ENCODE measurements around the gene TMEM131L.
"Not testable (repeated sequence)": the region's sequence is repeated elsewhere in the genome, so short reads cannot be mapped to it uniquely, and the experiment has no call there.

The TMEM131L gene

DNA sequence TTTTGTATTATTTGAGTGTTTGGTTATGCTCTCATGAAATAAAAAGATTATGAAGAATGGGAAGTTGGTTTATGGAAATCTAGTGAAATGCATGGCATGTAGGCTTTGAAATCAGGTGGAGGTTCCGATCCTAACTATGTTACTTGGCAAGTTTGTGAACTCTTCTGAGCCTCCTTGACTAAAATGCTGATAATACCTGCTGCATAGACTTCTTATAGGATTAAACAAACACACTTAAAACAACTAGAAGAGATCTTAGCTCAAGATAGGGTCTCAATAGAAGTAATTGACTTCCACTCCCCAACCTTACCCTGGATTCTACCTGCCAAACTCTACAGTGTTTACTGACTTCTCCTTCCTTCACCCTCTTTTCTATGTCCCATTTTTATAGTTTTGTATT is 195.7 kb downstream of the TMEM131L start:
- no peaks in the 10 kb centered on the region for H3K4me1 ChIP-seq (ENCODE audit: control insufficient read depth, insufficient read depth, low read length)
- no peaks in the 10 kb centered on the region for H3K27me3 ChIP-seq (ENCODE audit: control insufficient read depth, insufficient read depth, low read length)
- no peak overlapping the region for H3K9ac ChIP-seq (ENCODE audit: low read length)
- no peak overlapping the region for H3K27ac ChIP-seq (ENCODE audit: low read depth, low read length)
- H3K4me3 ChIP-seq (ENCODE audit: low read length), result no peak overlapping the region
- no peaks in the 10 kb centered on the region for H3K36me3 ChIP-seq (ENCODE audit: control insufficient read depth, insufficient read depth, low read length)

DNA sequence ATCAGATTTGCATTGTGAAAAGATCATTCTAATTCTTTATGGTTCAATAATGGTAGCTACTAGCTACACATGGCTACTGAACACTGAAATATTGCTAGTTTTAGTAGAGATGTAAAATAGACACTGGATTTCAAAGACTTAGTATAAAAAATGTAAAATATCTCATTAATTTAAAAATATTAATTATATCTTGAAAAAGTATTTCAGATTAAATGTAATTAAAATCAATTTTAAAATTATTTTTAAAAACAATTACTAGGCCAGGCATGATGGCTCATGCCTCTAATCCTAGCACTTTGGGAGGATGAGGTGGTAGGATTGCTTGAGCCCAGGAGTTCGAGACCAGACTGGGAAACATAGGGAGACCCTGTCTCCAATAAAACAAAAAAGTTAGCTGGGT is 197.5 kb downstream of the TMEM131L start:
- no peak overlapping the region for H3K27ac ChIP-seq (ENCODE audit: low read depth, low read length)
- no peak overlapping the region for H3K4me3 ChIP-seq (ENCODE audit: low read length)
- no peaks in the 10 kb centered on the region for H3K36me3 ChIP-seq (ENCODE audit: control insufficient read depth, insufficient read depth, low read length)
- no peaks in the 10 kb centered on the region for H3K4me1 ChIP-seq (ENCODE audit: control insufficient read depth, insufficient read depth, low read length)
- no peaks in the 10 kb centered on the region for H3K27me3 ChIP-seq (ENCODE audit: control insufficient read depth, insufficient read depth, low read length)
- no peak overlapping the region for H3K9ac ChIP-seq (ENCODE audit: low read length)

DNA sequence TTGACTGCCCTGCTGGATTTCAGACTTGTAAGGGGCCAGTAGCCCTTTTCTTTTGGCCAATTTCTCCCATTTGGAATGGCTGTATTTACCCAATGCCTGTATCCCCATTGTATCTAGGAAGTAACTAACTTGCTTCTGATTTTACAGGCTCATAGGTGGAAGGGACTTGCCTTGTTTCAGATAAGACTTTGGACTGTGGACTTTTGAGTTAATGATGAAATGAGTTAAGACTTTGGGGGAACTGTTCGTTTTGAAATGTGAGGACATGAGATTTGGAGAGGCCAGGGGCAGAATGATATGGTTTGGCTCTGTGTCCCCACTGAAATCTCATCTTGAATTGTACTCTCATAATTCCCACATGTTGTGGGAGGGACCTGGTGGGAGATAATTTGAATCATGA is 200.3 kb downstream of the TMEM131L start:
- H3K4me1 ChIP-seq (ENCODE audit: control insufficient read depth, insufficient read depth, low read length); H3K36me3 ChIP-seq (ENCODE audit: control insufficient read depth, insufficient read depth, low read length); H3K27ac ChIP-seq (ENCODE audit: low read depth, low read length); H3K27me3 ChIP-seq (ENCODE audit: control insufficient read depth, insufficient read depth, low read length); H3K9ac ChIP-seq (ENCODE audit: low read length); H3K4me3 ChIP-seq (ENCODE audit: low read length): not testable (repeated sequence)

DNA sequence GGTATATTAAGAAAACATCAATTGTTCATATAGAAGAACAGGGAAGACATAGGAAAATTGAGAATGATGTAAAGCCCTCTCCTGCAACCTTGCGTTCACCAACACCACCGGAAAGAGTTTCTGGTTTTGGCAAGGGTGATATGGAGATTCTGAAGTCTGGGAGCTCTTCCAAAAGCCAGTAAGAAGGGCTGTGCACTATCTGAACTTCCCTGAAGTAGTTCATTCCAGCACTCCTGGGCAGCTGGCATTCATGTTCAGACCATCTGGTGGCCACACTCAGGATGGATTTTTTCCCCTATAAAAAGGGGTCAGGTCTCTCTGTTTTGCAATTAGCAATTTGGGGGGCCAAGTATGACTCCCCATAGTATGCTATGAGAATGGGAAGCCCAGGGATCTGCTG is 202.5 kb downstream of the TMEM131L start:
- Histone ChIP-seq H3K27me3 (ENCODE audit: control insufficient read depth, insufficient read depth, low read length) (no peaks in the 10 kb centered on the region), H3K4me1 (ENCODE audit: control insufficient read depth, insufficient read depth, low read length) (no peaks in the 10 kb centered on the region), H3K27ac (ENCODE audit: low read depth, low read length) (no peak overlapping the region), H3K36me3 (ENCODE audit: control insufficient read depth, insufficient read depth, low read length) (no peaks in the 10 kb centered on the region), H3K9ac (ENCODE audit: low read length) (no peak overlapping the region), H3K4me3 (ENCODE audit: low read length) (no peak overlapping the region)

DNA sequence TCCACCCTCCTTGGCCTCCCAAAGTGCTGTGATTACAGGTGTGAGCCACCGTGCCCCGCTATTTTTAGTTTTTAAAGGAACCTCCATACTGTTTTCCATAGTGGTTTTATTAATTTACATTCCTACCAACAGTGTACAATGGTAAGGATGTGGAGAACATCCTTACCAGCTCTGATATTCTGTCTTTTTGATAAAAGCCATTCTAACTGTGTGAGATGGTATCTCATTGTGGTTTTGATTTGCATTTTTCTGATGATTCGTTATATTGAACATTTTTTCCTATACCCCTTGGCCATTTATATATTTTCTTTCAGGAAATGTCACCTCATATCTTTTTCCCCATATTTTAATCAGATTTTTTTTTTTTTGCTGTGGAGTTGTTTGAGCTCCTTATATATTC is 203.7 kb downstream of the TMEM131L start:
- H3K27me3 ChIP-seq (ENCODE audit: control insufficient read depth, insufficient read depth, low read length), result no peaks in the 10 kb centered on the region
- H3K27ac ChIP-seq (ENCODE audit: low read depth, low read length), result no peak overlapping the region
- no peak overlapping the region for H3K4me3 ChIP-seq (ENCODE audit: low read length)
- no peaks in the 10 kb centered on the region for H3K36me3 ChIP-seq (ENCODE audit: control insufficient read depth, insufficient read depth, low read length)
- no peaks in the 10 kb centered on the region for H3K4me1 ChIP-seq (ENCODE audit: control insufficient read depth, insufficient read depth, low read length)
- no peak overlapping the region for H3K9ac ChIP-seq (ENCODE audit: low read length)

DNA sequence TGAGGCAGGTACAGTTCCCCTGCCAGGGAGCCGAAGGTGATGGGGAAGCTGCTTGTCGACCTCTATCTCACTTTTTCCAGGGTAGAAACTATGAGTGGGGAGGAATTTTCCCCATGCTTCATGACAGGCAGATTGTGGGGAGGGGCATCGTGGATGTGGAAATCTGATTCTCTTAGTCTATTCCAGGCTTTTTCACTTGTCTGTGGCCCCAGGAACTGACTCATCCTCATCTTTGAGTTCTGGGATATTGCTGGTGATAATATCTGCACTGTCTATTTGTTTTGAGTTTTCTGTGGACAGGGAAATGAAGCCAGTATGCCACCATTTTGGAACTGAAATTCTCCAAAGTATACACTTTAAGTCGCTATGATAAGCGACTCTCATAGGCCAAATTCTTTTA is 210.3 kb downstream of the TMEM131L start:
- H3K27me3 ChIP-seq (ENCODE audit: control insufficient read depth, insufficient read depth, low read length), result no peaks in the 10 kb centered on the region
- no peak overlapping the region for H3K9ac ChIP-seq (ENCODE audit: low read length)
- H3K36me3 ChIP-seq (ENCODE audit: control insufficient read depth, insufficient read depth, low read length), result no peaks in the 10 kb centered on the region
- no peak overlapping the region for H3K4me3 ChIP-seq (ENCODE audit: low read length)
- H3K27ac ChIP-seq (ENCODE audit: low read depth, low read length), result no peak overlapping the region
- no peaks in the 10 kb centered on the region for H3K4me1 ChIP-seq (ENCODE audit: control insufficient read depth, insufficient read depth, low read length)

DNA sequence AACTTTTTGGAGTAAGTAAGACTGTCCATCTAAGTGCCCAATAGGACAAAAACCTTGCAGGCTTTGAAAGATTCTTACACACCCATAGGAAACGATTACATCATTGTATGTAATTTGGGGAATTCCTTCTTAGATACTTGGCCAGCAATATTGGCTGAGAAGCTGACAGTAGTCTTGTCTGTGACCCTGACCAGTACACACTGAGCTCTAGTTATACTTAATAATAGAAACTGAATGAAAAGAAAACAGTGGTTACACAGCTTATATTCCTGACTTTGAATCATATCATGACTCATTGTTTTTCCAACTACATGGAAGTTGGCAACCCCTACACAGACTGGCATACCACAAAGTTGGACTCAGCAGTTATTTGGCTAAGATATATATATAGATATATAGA is 210.8 kb downstream of the TMEM131L start:
- Histone ChIP-seq H3K27me3 (ENCODE audit: control insufficient read depth, insufficient read depth, low read length) (no peaks in the 10 kb centered on the region), H3K9ac (ENCODE audit: low read length) (no peak overlapping the region), H3K36me3 (ENCODE audit: control insufficient read depth, insufficient read depth, low read length) (no peaks in the 10 kb centered on the region), H3K27ac (ENCODE audit: low read depth, low read length) (no peak overlapping the region), H3K4me3 (ENCODE audit: low read length) (no peak overlapping the region), H3K4me1 (ENCODE audit: control insufficient read depth, insufficient read depth, low read length) (no peaks in the 10 kb centered on the region)

DNA sequence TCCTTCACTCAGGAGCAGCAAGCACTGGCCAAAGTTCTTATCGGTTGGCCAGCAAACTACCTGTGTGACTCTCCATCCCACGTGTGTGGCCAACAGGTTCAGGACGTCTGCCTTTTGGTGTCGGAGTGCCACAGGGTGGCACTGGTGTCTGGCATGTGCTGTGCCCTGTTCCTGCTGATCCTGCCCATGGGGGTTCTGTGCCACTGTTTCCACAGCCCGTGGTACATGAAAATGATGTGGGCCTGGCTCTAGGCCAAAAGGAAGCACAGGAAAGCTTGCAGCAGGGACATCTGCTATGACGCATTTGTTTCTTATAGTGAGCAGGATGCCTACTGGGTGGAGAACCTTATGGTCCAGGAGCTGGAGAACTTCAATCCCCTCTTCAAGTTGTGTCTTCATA is 213.3 kb downstream of the TMEM131L start:
- no peaks in the 10 kb centered on the region for H3K4me1 ChIP-seq (ENCODE audit: control insufficient read depth, insufficient read depth, low read length)
- H3K36me3 ChIP-seq (ENCODE audit: control insufficient read depth, insufficient read depth, low read length), result no peaks in the 10 kb centered on the region
- no peak overlapping the region for H3K27ac ChIP-seq (ENCODE audit: low read depth, low read length)
- H3K27me3 ChIP-seq (ENCODE audit: control insufficient read depth, insufficient read depth, low read length), result no peaks in the 10 kb centered on the region
- H3K9ac ChIP-seq (ENCODE audit: low read length), result no peak overlapping the region
- no peak overlapping the region for H3K4me3 ChIP-seq (ENCODE audit: low read length)

DNA sequence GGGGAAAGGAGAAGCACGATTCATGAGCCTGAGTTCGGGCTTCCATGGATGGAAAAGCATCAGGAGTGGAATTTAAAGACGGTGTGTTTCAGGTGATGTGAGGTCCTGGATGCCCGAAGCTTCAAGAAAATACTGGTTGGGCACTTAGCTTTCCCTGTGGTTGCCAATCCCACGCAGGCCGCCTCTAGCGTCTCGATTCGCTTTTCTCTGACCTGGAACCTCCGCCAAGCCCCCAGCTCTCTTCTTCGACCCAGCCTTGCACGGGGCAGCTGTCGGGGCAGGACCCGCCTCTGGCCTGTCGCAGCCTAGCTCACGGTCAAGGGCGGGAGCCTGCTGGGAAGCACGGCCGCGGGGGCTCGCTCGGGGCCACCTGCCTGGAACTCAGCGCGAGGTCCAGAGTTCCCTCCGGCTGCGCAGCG is 217.6 kb downstream of the TMEM131L start:
- H3K36me3 ChIP-seq (ENCODE audit: control insufficient read depth, insufficient read depth, low read length), result no peaks in the 10 kb centered on the region
- H3K27ac ChIP-seq (ENCODE audit: low read depth, low read length), result no peak overlapping the region
- no peaks in the 10 kb centered on the region for H3K4me1 ChIP-seq (ENCODE audit: control insufficient read depth, insufficient read depth, low read length)
- peak overlapping the region; percentile 62 for H3K4me3 ChIP-seq (ENCODE audit: low read length)
- no peaks in the 10 kb centered on the region for H3K27me3 ChIP-seq (ENCODE audit: control insufficient read depth, insufficient read depth, low read length)
- H3K9ac ChIP-seq (ENCODE audit: low read length), result no peak overlapping the region

DNA sequence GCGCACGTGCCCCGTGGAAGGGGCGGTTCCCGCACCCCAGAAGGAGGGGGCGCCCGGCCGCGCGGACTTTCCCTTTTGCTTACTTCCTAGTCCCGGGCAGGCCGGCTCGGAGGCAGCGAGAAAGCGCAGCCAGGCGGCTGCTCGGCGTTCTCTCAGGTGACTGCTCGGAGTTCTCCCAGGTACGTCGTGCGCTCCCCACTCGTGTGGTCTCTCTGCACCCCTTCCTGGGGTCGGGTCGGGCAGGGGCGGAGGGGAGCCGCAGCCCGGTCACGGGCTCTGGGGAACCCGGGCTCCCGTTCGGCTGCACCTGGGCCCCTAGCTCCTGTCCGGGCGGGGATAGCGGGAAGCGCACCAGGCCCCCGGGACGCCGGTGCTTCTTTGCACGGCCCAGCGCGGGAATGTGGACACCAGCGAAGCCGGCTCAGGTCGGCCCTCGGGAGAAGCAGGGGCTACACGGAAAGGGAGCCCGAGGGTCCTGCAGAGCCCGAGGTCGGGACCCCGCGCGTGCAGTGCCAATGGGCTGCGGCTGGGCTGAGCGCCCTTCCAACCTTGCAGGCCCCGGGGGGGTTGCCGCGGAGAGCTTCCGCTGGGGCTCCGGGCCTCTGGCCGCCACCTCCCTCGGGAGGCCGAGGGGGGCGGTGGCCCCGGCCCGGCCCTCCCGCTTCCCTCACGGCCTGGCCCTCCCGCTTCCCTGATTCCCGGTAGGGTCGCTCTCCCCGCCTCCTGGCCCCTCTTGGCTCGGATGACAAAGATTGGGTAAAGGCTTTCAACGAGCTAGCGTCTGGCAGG is 218.2 kb downstream of the TMEM131L start, which contains the start of gene TLR2:
Gene TLR2, plus strand, starts transcription at position 99 of the 789 bp plus-strand sequence. CDS start 18,628 bp downstream, outside the sequence.
- Histone ChIP-seq H3K27me3 (ENCODE audit: control insufficient read depth, insufficient read depth, low read length) (no peaks in the 10 kb centered on the region), H3K4me3 (ENCODE audit: low read length) (peak within 1 kb of the TSS; percentile 62), H3K36me3 (ENCODE audit: control insufficient read depth, insufficient read depth, low read length) (no peaks in the 10 kb centered on the region), H3K9ac (ENCODE audit: low read length) (no peak within 1 kb of the TSS), H3K27ac (ENCODE audit: low read depth, low read length) (no peak within 1 kb of the TSS), H3K4me1 (ENCODE audit: control insufficient read depth, insufficient read depth, low read length) (no peaks in the 10 kb centered on the region)

DNA sequence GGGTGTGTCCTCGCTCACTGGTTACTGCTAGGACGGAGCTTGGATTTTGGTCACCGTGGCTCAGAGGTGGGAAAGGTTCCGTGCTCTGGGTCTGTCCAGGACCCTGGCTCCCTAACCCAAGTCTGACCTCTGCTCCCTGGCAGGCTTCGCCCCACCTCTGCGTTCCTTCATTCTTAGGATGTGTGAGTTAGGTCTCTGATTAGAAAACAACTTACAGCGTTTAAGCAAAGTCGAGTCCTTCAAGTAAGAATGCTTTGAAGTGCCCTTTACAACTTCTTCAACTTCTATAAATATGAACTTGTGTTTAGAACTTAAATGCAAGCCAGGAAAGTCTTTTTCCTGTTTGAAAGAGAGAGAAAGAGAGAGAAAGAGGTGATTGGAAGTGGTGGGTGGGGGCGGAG is 218.8 kb downstream of the TMEM131L start:
- Histone ChIP-seq H3K36me3 (ENCODE audit: control insufficient read depth, insufficient read depth, low read length) (no peaks in the 10 kb centered on the region), H3K27ac (ENCODE audit: low read depth, low read length) (no peak overlapping the region), H3K27me3 (ENCODE audit: control insufficient read depth, insufficient read depth, low read length) (no peaks in the 10 kb centered on the region), H3K4me1 (ENCODE audit: control insufficient read depth, insufficient read depth, low read length) (no peaks in the 10 kb centered on the region), H3K4me3 (ENCODE audit: low read length) (peak overlapping the region; percentile 62), H3K9ac (ENCODE audit: low read length) (no peak overlapping the region)

Measured in rectal smooth muscle tissue (tissue), 1 donor.